ENCODE results near the gene BOD1.

DNA sequence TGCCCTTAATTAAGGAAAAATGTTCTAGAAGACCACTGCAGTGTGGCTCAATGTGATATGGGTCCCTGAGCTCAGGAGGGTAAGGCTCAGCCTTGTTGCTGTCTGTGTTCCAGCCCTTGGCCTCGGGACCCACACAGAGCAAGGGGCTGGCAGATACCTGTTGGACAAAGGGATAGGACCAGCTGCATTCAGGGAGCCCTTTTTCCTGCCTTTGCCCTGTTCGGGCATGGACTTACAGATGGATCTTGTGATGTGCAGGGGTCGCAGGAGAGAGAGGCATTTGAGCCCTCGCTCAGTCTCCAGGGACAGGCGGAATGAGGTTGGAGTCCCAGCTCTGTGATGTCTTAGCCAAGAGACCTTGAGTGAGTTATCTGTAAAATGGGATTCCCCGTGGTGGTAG is 12.1 kb upstream of the BOD1 start:
- no peak for TF ChIP-seq CTCF (IDR thresholded peaks at IDR 0.05)
- TF ChIP-seq POLR2A (IDR thresholded peaks at IDR 0.05), result no peak

All from prostate gland (tissue), 2 donors.